HepG2 (cell line): ENCODE results near the gene CSNK1D. TPM values are rescaled to one million over a fixed set of nuclear protein-coding genes. Genes with fewer than 3 reads are reported as not detected.

Experiments used
- ARHGAP35 ChIP-seq: sonication (generic); formaldehyde crosslinking; IDR thresholded peaks from 2 replicates; pipeline ENCODE4 v1.9.0; 2022; ENCODE audit warnings: mild to moderate bottlenecking, inconsistent platforms, moderate library complexity, missing genetic modification reagents, borderline replicate concordance
- ATRX ChIP-seq: sonication (generic); formaldehyde crosslinking; IDR thresholded peaks from 2 replicates; pipeline ENCODE4 v1.4.0; 2020; ENCODE audit warnings: missing genetic modification reagents, borderline replicate concordance
- CEBPB ChIP-seq: IDR thresholded peaks from 2 replicates; pipeline ENCODE4 v1.6.1; 2011; ENCODE audit warnings: low read depth, low read length, improper control_type of control experiment, borderline replicate concordance
- EEA1 ChIP-seq: sonication (generic); formaldehyde crosslinking; IDR thresholded peaks from 2 replicates; pipeline ENCODE4 v1.5.1; 2020; ENCODE audit warnings: mild to moderate bottlenecking, missing genetic modification reagents, borderline replicate concordance
- HNRNPK ChIP-seq: fragments of 200-400 bp; formaldehyde crosslinking; IDR thresholded peaks from 2 replicates; pipeline ENCODE4 v1.6.1; 2018; ENCODE audit warnings: low read length, low read depth, moderate library complexity, mild to moderate bottlenecking; ENCODE audit not compliant: poor library complexity, severe bottlenecking
- MED13 ChIP-seq: sonication (generic); formaldehyde crosslinking; IDR thresholded peaks from 2 replicates; pipeline ENCODE4 v1.5.0; 2020; ENCODE audit warnings: missing genetic modification reagents
- MEIS1 ChIP-seq: sonication (generic); formaldehyde crosslinking; IDR thresholded peaks from 2 replicates; pipeline ENCODE4 v1.9.0; 2021; ENCODE audit warnings: mild to moderate bottlenecking, missing genetic modification reagents, moderate library complexity, borderline replicate concordance
- NFE2L2 ChIP-seq: fragments of 150-350 bp; IDR thresholded peaks from 2 replicates; pipeline ENCODE4 v1.6.1; 2014; ENCODE audit warnings: low read length
- ZFX ChIP-seq: sonication (generic); formaldehyde crosslinking; IDR thresholded peaks from 2 replicates; pipeline ENCODE4 v1.4.0; 2020; ENCODE audit warnings: mild to moderate bottlenecking, low read depth, missing genetic modification reagents, moderate library complexity
- ZNF235 ChIP-seq: sonication (generic); formaldehyde crosslinking; IDR thresholded peaks from 2 replicates; pipeline ENCODE4 v1.8.1; 2023; ENCODE audit warnings: mild to moderate bottlenecking, missing genetic modification reagents, borderline replicate concordance
- ZNF354B ChIP-seq: sonication (generic); formaldehyde crosslinking; IDR thresholded peaks from 2 replicates; pipeline ENCODE4 v1.8.0; 2022; ENCODE audit warnings: mild to moderate bottlenecking, missing genetic modification reagents
- ZNF839 ChIP-seq: sonication (generic); formaldehyde crosslinking; IDR thresholded peaks from 2 replicates; pipeline ENCODE4 v1.4.0; 2020; ENCODE audit warnings: missing genetic modification reagents, mild to moderate bottlenecking, borderline replicate concordance
- ZNF878 ChIP-seq: sonication (generic); formaldehyde crosslinking; IDR thresholded peaks from 2 replicates; pipeline ENCODE4 v1.8.1; 2023; ENCODE audit warnings: mild to moderate bottlenecking, missing genetic modification reagents, moderate library complexity
- ZSCAN29 ChIP-seq: sonication (generic); formaldehyde crosslinking; conservative IDR thresholded peaks from 2 replicates; pipeline ENCODE4 v1.4.0; 2020; ENCODE audit warnings: mild to moderate bottlenecking, missing genetic modification reagents
- polyA plus RNA-seq, 8 experiments: library from polyadenylated mRNA; depleted of rRNA in 3 of 8; stranded (reverse) in 7 of 8; unstranded in 1 of 8; fragments of >200 nt; fragmentation: Illumina TruSeq in 4 of 8; extraction: Trizol in 4 of 8; gene quantifications; 2 replicates each; pipeline versions ENCODE4 v1.2.1 to v1.2.3, GENCODE V29; 2011 to 2016; ENCODE audit warnings: low read depth in 4 of 8, missing spikeins in 1 of 8, mixed read lengths in 1 of 8; ENCODE audit not compliant: insufficient read depth in 1 of 8
- total RNA-seq, 5 experiments: library from RNA; depleted of rRNA; stranded (reverse); fragments of >200 nt; fragmentation: Illumina TruSeq; extraction: Trizol; gene quantifications; 2 replicates each; pipeline ENCODE4 v1.2.3, GENCODE V29; 2016; ENCODE audit warnings: low read depth in 1 of 5
- TF ChIP-seq, protein P1 (sequence below): sonication (generic); formaldehyde crosslinking; IDR thresholded peaks from 2 replicates; pipeline ENCODE4 v1.4.0; 2020; ENCODE audit warnings: missing genetic modification reagents
- TF ChIP-seq, protein P2 (sequence below): sonication (generic); formaldehyde crosslinking; IDR thresholded peaks from 2 replicates; pipeline ENCODE4 v1.4.0; 2020; ENCODE audit warnings: missing genetic modification reagents
- TF ChIP-seq, protein P3 (sequence below): sonication (generic); formaldehyde crosslinking; IDR thresholded peaks from 2 replicates; pipeline ENCODE4 v1.5.1; 2020; ENCODE audit warnings: missing genetic modification reagents, mild to moderate bottlenecking, borderline replicate concordance
- TF ChIP-seq, protein P4 (sequence below): IDR thresholded peaks from 2 replicates; pipeline ENCODE4 v1.6.1; 2016; ENCODE audit warnings: missing compliant biosample characterization, missing genetic modification reagents, borderline replicate concordance
- TF ChIP-seq, protein P5 (sequence below): sonication (generic); formaldehyde crosslinking; IDR thresholded peaks from 2 replicates; pipeline ENCODE4 v1.4.0; 2020; ENCODE audit warnings: mild to moderate bottlenecking, missing genetic modification reagents

The CSNK1D gene
- total and polyA plus RNA-seq, 2 of the 13 experiments (the other 11 are each of a cell fraction or from before 2014, with no cell fraction given), result 31.5 to 128 TPM

DNA sequence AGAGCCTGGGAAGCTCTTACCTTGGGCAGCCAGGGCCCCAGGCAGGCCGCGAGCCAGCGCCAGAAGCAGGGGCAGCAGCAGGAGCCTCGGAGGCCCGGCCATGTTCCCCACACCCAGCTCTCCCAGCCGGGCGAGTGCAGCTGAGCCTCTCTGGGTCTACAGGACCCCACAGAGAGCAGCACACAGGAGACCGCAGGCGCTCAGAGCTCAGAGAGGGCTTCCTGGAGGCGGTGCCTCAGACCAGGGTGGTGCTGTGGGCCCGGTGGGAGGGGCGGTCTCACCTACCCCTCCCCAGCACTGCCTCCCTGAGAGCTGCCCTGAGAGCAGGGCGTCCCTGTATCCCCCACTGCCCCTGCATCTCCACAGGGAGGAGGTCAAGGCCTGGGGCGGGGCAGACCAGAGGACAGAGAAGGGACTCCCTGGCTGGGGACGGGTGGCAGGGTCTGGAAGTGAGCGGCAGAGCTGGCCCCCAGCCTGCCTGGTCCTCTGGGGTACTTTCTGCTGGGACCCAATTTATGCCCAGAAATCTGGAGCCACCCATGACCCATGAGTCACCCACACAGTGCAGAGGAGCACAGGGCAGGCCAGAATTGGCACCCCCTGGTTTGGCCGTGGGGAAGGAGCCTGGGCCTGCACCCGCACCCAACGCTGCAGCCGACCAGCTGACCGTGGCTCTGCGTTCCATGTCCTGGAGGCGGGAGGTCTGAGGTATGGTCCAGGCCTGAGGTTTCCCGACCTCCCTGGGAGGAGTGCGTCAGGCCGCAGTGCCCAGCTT is 44.1 kb upstream of the CSNK1D start, which contains the start of gene CD7 (continued):
- TF ChIP-seq, protein P1, sequence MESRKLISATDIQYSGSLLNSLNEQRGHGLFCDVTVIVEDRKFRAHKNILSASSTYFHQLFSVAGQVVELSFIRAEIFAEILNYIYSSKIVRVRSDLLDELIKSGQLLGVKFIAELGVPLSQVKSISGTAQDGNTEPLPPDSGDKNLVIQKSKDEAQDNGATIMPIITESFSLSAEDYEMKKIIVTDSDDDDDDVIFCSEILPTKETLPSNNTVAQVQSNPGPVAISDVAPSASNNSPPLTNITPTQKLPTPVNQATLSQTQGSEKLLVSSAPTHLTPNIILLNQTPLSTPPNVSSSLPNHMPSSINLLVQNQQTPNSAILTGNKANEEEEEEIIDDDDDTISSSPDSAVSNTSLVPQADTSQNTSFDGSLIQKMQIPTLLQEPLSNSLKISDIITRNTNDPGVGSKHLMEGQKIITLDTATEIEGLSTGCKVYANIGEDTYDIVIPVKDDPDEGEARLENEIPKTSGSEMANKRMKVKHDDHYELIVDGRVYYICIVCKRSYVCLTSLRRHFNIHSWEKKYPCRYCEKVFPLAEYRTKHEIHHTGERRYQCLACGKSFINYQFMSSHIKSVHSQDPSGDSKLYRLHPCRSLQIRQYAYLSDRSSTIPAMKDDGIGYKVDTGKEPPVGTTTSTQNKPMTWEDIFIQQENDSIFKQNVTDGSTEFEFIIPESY (CRISPR knock-in tag), result no peak
- TF ChIP-seq CEBPB (no peak), HNRNPK (no peak), MED13 (CRISPR knock-in tag) (peak; percentile 43; the same call in 1 of the 2 replicates), ZNF839 (CRISPR knock-in tag) (no peak), ZSCAN29 (0 out of 2 replicates have a peak, but pooled peaks have one; percentile 71), NFE2L2 (no peak), ATRX (CRISPR knock-in tag) (0 out of 2 replicates have a peak, but pooled peaks have one; percentile 47), EEA1 (CRISPR knock-in tag) (no peak), ZFX (CRISPR knock-in tag) (peak; percentile 90), ZNF235 (CRISPR knock-in tag) (peak; percentile 98), ZNF354B (no peak), MEIS1 (CRISPR knock-in tag) (no peak), ZNF878 (CRISPR knock-in tag) (no peak), ARHGAP35 (CRISPR knock-in tag) (no peak)
- TF ChIP-seq, protein P2, sequence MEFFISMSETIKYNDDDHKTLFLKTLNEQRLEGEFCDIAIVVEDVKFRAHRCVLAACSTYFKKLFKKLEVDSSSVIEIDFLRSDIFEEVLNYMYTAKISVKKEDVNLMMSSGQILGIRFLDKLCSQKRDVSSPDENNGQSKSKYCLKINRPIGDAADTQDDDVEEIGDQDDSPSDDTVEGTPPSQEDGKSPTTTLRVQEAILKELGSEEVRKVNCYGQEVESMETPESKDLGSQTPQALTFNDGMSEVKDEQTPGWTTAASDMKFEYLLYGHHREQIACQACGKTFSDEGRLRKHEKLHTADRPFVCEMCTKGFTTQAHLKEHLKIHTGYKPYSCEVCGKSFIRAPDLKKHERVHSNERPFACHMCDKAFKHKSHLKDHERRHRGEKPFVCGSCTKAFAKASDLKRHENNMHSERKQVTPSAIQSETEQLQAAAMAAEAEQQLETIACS (CRISPR knock-in tag), result no peak
- TF ChIP-seq, protein P3, sequence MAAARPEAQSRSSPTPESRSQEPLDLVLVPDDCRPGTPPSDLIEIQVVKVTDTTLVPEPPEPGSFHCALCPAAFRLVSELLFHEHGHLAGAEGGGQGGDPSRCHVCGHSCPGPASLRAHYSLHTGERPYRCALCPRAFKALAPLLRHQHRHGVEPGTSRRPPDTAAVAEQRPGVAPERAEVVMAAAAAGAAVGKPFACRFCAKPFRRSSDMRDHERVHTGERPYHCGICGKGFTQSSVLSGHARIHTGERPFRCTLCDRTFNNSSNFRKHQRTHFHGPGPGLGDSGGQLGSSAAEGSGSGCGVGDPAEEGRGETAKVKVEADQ (CRISPR knock-in tag), result peak; percentile 32; the same call in 1 of the 2 replicates
- TF ChIP-seq, protein P4, sequence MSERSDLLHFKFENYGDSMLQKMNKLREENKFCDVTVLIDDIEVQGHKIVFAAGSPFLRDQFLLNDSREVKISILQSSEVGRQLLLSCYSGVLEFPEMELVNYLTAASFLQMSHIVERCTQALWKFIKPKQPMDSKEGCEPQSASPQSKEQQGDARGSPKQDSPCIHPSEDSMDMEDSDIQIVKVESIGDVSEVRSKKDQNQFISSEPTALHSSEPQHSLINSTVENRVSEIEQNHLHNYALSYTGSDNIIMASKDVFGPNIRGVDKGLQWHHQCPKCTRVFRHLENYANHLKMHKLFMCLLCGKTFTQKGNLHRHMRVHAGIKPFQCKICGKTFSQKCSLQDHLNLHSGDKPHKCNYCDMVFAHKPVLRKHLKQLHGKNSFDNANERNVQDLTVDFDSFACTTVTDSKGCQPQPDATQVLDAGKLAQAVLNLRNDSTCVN (CRISPR knock-in tag), result no peak; the same call in 1 of the 2 replicates
- TF ChIP-seq, protein P5, sequence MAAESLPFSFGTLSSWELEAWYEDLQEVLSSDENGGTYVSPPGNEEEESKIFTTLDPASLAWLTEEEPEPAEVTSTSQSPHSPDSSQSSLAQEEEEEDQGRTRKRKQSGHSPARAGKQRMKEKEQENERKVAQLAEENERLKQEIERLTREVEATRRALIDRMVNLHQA, result no peak
